GM12878 (cell line): ENCODE results near the gene C1QTNF9. TPM values are rescaled to one million over a fixed set of nuclear protein-coding genes. Genes with fewer than 3 reads are reported as not detected.

Source experiments
- ATAC-seq: fragments of 200-7000 bp; cut with Tn5 transposase; 3 replicates; pipeline ENCODE4 v1.9.1; 2020; ENCODE audit warnings: mild to moderate bottlenecking, moderate library complexity
- BruUV-seq: library from RNA; stranded (reverse); fragments of 400-500 nt; replicated peaks from 2 replicates; lab custom pipeline; 2021; lab: Mats Ljungman, UMichigan
- CTCF ChIA-PET: fragments of 300-600 bp; sonication (Branson Sonifier 250); formaldehyde crosslinking; extraction: SDS; loops from one replicate; lab custom pipeline; 2021; ENCODE audit warnings: inconsistent platforms; lab: Yijun Ruan, JAX
- POLR2A ChIA-PET: fragments of 350-600 bp; formaldehyde crosslinking; extraction: SDS; loops from one replicate; lab custom pipeline; 2021; ENCODE audit warnings: inconsistent platforms; lab: Charles Lee
- RAD21 ChIA-PET: fragments of 300-600 bp; sonication (Branson Sonifier 250); formaldehyde crosslinking; loops from one replicate; lab custom pipeline; 2023; ENCODE audit warnings: antibody characterized with exemption; ENCODE audit not compliant: unreplicated experiment; lab: Charles Lee
- SMC1A ChIA-PET: fragments of 300-600 bp; sonication (Branson Sonifier 250); formaldehyde crosslinking; loops from one replicate; lab custom pipeline; 2023; ENCODE audit not compliant: unreplicated experiment, uncharacterized antibody; lab: Charles Lee
- DNase-seq: peaks from one replicate; pipeline ENCODE4 v3.0.0-alpha.2; 2011; ENCODE audit warnings: low read depth, low spot score
- FAIRE-seq: peaks from 3 replicates; lab custom pipeline; 2011; peaks lifted over from hg19 to GRCh38; lab: Jason Lieb, UNC
- H2AFZ ChIP-seq: 2 replicates; pipeline ENCODE4 v1.6.0; 2011; ENCODE audit warnings: low read depth, low read length, control low read depth; ENCODE audit not compliant: control insufficient read depth
- H3K27ac ChIP-seq: 2 replicates; pipeline ENCODE4 v1.5.1; 2011; ENCODE audit warnings: control low read depth; ENCODE audit not compliant: control insufficient read depth, insufficient read depth
- H3K27me3 ChIP-seq, 2 experiments: replicated peaks in 1 of 2; 2 replicates each; pipeline versions ENCODE4 v1.6.0 to v1.6.1; 2011; ENCODE audit warnings: low read length in 1 of 2; ENCODE audit not compliant: control insufficient read depth in 2 of 2, insufficient read depth in 2 of 2
- H3K36me3 ChIP-seq, 2 experiments: 2 replicates each; pipeline ENCODE4 v1.5.1; 2011; ENCODE audit warnings: low read length in 1 of 2; ENCODE audit not compliant: control insufficient read depth in 2 of 2, insufficient read depth in 2 of 2
- H3K4me1 ChIP-seq: 2 replicates; pipeline ENCODE4 v1.6.1; 2011; ENCODE audit warnings: mild to moderate bottlenecking, low read length, moderate library complexity, mixed read lengths; ENCODE audit not compliant: control insufficient read depth, insufficient read depth
- H3K4me2 ChIP-seq: 2 replicates; pipeline ENCODE4 v1.6.0; 2011; ENCODE audit warnings: control low read depth; ENCODE audit not compliant: control insufficient read depth, insufficient read depth
- H3K4me3 ChIP-seq: fragments of 200-600 bp; sonication (generic); 2 replicates; pipeline ENCODE4 v1.5.1; 2016
- H3K79me2 ChIP-seq: 2 replicates; pipeline ENCODE4 v1.6.0; 2011; ENCODE audit warnings: low read length; ENCODE audit not compliant: control insufficient read depth, insufficient read depth
- H3K9ac ChIP-seq: 2 replicates; pipeline ENCODE4 v1.8.0; 2011; ENCODE audit warnings: low read length, control low read depth, mixed read lengths; ENCODE audit not compliant: control insufficient read depth, insufficient read depth
- H3K9me3 ChIP-seq: replicated peaks from 3 replicates; pipeline ENCODE4 v1.5.1; 2011; ENCODE audit warnings: mild to moderate bottlenecking, low read length; ENCODE audit not compliant: control insufficient read depth, insufficient read depth
- H4K20me1 ChIP-seq: 2 replicates; pipeline ENCODE4 v1.6.0; 2011; ENCODE audit not compliant: control insufficient read depth, insufficient read depth
- PAX8 ChIP-seq: fragments of 450-650 bp; IDR thresholded peaks from 2 replicates; pipeline ENCODE4 v1.6.1; 2017; ENCODE audit warnings: mild to moderate bottlenecking, moderate library complexity
- ZNF384 ChIP-seq: IDR thresholded peaks from 2 replicates; pipeline ENCODE4 v1.6.1; 2012; ENCODE audit warnings: low read depth, mild to moderate bottlenecking, low read length, improper control_type of control experiment, borderline replicate concordance
- ZNF687 ChIP-seq: fragments of 450-650 bp; IDR thresholded peaks from 2 replicates; pipeline ENCODE4 v1.6.1; 2017; ENCODE audit warnings: mild to moderate bottlenecking, moderate library complexity
- WGBS: methylation state at CpG from one replicate; pipeline ENCODE4 v1.1.6; 2016; ENCODE audit warnings: low lambda C conversion rate; ENCODE audit not compliant: insufficient replicate concordance, insufficient coverage; ENCODE audit errors: missing lambda C conversion rate; 5-methylcytosine and 5-hydroxymethylcytosine counted together
- in situ Hi-C: fragments of 300-500 bp; cut with MboI; formaldehyde crosslinking; loops from 9 replicates; pipeline ENCODE4 v1.14.3; 2018; ENCODE audit warnings: mixed read lengths
- intact Hi-C: fragments of 100-400 bp; cut with micrococcal nuclease; formaldehyde crosslinking; loops from one replicate; pipeline ENCODE4 v1.14.2; 2022; ENCODE audit not compliant: unreplicated experiment
- polyA plus RNA-seq, 11 experiments: library from polyadenylated mRNA; depleted of rRNA in 4 of 11; unstranded in 6 of 11; stranded (reverse) in 5 of 11; fragments of >200 nt; fragmentation: Nextera tagmentation in 4 of 11; fragmentation: Illumina TruSeq in 1 of 11; extraction: Ambion mirVana in 4 of 11; extraction: Trizol in 1 of 11; gene quantifications; 1 replicate in 1 of 11; 2 replicates in 10 of 11; pipeline versions ENCODE4 v1.2.1 to v1.2.3, GENCODE V29; 2011 to 2016; ENCODE audit warnings: inconsistent platforms in 2 of 11, missing spikeins in 2 of 11, low read depth in 1 of 11
- total RNA-seq, 4 experiments: library from RNA; depleted of rRNA in 3 of 4; stranded (reverse); fragments of >200 nt in 3 of 4; fragmentation: Illumina TruSeq in 1 of 4; extraction: Trizol in 1 of 4; gene quantifications; 2 replicates each; pipeline versions ENCODE4 v1.2.1 to v1.2.3, GENCODE V29; 2013 to 2021

C1QTNF9 gene
- total and polyA plus RNA-seq, 10 of the 15 experiments (the other 5 are each of a cell fraction or from before 2014, with no cell fraction given) = not detected

- TF ChIP-seq ZNF384 (no peak), PAX8 (no peak)
These were observed 16.9 kb upstream of the C1QTNF9 start (continued) for GRCh38 chr13:24292481-24292880.

- in situ Hi-C loops = no loop called here
- peaks cover 4 to 18% of the 10 kb centered on the region in 2 experiments for H3K36me3 ChIP-seq
These were observed 15.6 kb upstream of the C1QTNF9 start for GRCh38 chr13:24293746-24294145.

More at GRCh38 chr13:24293746-24294145, 15.6 kb upstream of the C1QTNF9 start:
- H3K27me3 ChIP-seq = no peaks in the 10 kb centered on the region
- intact Hi-C loops = no loop called here
- H3K4me2 ChIP-seq = no peak overlapping the region
- no peak overlapping the region for H3K9ac ChIP-seq
- no peaks in the 10 kb centered on the region for H3K9me3 ChIP-seq
- no peak overlapping the region for H3K27ac ChIP-seq
- no peak for ATAC-seq
- TF ChIP-seq ZNF687 = no peak
- ChIA-PET CTCF (interaction anchor here (1.5 kb wide), 1 partner anchor 65 kb away, joined by 3 read pairs; no protein-coding TSS in a partner anchor), SMC1A (interaction anchor here (1.0 to 1.7 kb wide), 3 partner anchors 11 to 63 kb away, joined by 3 to 4 read pairs (median 3); no protein-coding TSS in a partner anchor), RAD21 (no interaction called here), POLR2A (no interaction called here)
- FAIRE-seq = no peak
- DNase-seq = no peak
- WGBS = 99% methylated on average over 10 of the region's 10 CpGs
- BruUV-seq = no TSS peak
- no peak overlapping the region for H3K4me3 ChIP-seq
- H3K4me1 ChIP-seq = no peaks in the 10 kb centered on the region
- H3K79me2 ChIP-seq = no peaks in the 10 kb centered on the region
- H4K20me1 ChIP-seq = no peaks in the 10 kb centered on the region
- no peak overlapping the region for H2AFZ ChIP-seq
